ENCODE data around the gene NAPEPLD.
"Not testable (repeated sequence)": the region's sequence is repeated elsewhere in the genome, so short reads cannot be mapped to it uniquely, and the experiment has no call there.

The NAPEPLD gene

GRCh38 chr7:103144754-103145153 lies 4.1 kb downstream of the NAPEPLD start:
- not testable (repeated sequence) for DNase-seq (ENCODE audit: low spot score)

DNA sequence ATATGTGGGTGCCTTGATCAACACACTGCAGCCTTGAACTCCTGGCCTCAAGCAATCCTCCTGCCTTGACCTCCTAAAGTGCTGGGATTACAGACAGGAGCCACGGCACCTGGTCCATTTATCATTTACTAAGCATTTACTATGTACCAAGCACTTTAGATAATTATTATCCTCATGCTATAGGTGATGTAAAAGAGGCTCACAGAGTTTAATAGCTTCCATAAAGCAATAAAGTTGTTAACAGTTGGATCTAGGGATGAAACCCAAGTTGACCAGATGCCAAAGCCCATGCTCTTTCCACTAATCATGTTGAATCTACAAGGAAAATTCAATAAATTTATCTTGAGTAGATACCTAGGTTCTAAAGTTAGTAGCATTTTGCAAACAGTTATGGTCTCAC lies 5.0 kb downstream of the NAPEPLD start:
- no peak for DNase-seq (ENCODE audit: low spot score)

GRCh38 chr7:103142494-103142893 lies 6.4 kb downstream of the NAPEPLD start:
- no peak for DNase-seq (ENCODE audit: low spot score)

- DNase-seq (ENCODE audit: low spot score) = no peak
Measured at GRCh38 chr7:103141753-103142404, 7.0 kb downstream of the NAPEPLD start.

- no peak for DNase-seq (ENCODE audit: low spot score)
Measured at GRCh38 chr7:103140685-103141084, 8.2 kb downstream of the NAPEPLD start.

DNA sequence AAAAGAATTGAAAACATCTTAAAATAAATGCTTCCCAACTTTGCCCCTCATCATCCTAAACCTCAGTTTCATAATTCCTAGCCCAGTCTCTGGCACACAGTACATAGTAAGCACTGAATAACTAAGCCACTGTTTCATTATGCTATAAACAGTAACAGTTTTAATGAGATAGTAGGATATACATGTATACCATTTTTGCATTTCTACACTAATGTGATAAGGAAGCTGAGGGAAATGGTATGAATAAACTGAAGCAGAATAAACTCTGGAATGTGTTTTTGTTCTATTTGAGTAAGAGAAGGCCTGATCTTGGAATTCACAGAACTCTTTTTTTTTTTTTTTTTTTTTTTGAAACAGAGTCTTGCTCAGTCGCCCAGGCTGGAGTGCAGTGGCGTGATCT lies 8.8 kb downstream of the NAPEPLD start:
- no peak for DNase-seq (ENCODE audit: low spot score)

GRCh38 chr7:103134836-103135554 lies 13.9 kb downstream of the NAPEPLD start:
- DNase-seq (ENCODE audit: low spot score) = no peak

DNA sequence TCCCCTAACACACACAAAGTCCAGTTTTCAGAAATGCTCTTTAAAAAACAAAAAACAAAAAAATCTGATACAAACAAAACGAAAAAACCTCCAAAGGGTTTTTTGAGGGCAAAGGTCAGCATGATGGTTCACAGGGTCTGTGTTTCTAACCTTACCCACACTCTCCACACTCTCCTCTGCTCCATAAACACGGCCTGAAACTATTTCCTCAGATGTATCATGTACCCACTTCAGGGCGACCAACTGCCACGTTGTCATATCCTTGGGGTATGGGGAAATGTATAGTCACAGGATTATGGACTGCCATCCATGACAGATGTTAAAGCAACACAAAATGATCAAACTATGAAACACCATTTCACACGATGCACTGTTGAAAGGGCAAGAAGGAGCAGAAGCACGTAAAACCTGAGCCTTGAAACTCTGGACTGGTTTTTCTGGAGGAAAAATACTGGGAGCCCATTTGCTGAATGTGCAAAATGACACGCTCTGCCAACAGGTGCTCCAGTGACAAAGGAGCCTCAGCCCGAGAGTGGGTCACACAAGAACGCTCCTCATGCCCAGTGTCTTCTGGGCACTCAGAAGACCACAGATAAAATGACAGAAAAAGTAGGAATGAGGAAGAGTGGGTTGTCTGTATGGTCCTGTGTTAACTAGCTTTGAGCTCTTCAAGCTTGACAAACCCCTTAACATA lies 15.8 kb downstream of the NAPEPLD start:
- DNase-seq (ENCODE audit: low spot score) = no peak

- DNase-seq (ENCODE audit: low spot score) = no peak
Measured at GRCh38 chr7:103130901-103131624, 17.8 kb downstream of the NAPEPLD start.

GRCh38 chr7:103129702-103130549 lies 19.0 kb downstream of the NAPEPLD start:
- DNase-seq (ENCODE audit: low spot score) = no peak

GRCh38 chr7:103127006-103127405 lies 21.9 kb downstream of the NAPEPLD start:
- DNase-seq (ENCODE audit: low spot score) = no peak

DNA sequence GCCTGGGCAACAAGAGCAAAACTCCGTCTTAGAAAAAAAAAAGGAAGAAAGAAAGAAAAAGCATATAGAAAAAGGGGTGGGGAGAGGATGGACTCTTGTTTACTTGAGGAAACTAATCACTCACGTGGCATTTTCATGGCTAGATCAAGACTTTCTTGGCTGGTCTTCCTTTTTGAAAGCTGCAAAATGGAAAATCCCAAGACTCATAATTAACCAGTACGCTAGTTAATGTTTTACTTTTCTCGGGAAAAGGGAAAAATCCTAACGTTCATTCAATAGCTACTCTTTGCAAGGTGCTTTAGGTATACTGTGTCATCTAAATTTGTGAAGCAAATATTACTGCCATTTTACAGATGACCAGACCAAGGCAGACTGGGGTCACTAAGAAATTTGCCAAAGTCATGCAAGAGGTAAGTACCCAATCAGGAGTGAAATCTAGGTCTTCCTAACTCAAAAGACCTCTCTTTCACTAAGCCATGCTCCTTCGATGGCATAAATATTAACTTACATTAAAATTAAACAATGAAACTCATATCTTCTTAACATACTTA lies 24.4 kb downstream of the NAPEPLD start:
- no peak for DNase-seq (ENCODE audit: low spot score)

DNA sequence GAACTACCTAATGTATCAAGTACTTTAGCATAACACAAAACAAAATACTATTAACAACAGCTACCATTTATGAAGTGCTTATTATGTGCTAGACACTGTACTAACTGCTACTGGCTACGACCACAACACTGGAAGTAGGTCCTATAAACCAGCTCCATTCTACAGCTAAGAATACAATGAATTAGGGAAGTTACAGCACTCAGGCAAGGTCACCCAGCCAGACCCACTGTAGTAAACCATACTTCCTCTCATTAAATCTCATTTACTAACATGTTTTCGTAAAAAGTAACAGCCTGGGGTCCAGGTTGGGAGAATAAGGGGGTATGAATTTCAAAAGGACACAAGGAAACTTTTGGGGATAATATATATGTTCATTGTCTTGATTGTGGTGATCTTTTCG lies 25.4 kb downstream of the NAPEPLD start:
- DNase-seq (ENCODE audit: low spot score) = no peak

DNA sequence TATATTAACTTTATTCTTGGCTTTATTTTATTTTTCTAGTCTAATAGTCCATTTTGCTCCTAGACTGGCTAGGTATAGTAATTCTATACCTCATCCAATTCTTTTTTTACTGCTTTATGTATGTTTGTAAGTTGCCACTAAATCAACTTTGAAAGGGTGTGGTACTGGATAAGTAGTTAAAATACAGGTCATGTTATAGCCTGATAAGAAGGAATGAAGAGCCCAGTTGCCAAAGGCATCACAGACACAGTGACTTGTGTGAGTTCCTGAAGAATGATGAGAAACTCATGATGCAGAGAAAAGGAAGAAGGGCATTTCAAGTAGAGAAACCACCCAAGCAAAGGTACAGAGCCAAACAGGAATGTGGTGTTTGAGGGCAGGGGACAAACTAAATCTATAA lies 27.3 kb downstream of the NAPEPLD start:
- DNase-seq (ENCODE audit: low spot score) = no peak

- DNase-seq (ENCODE audit: low spot score) = no peak
Measured at GRCh38 chr7:103120362-103120761, 28.5 kb downstream of the NAPEPLD start.

- DNase-seq (ENCODE audit: low spot score) = no peak
Measured at GRCh38 chr7:103119791-103120291, 29.1 kb downstream of the NAPEPLD start.

DNA sequence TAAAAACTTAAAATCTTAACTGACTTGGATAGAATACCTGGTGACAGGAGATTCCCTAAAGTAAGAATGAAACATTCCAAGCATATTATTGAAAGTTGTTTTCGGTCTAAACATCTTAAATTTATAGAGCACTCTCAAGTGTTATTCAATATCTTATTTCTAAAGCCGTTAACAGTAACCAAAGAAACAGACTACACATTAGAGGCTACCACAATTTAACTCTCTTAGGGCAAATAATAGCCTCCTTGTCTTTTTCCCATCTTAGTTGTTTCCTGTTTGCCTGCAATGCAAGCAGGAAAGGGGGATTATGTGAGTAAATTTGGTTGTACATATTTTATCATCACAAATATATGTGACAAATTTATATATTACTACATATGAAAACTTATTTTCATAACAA lies 31.4 kb downstream of the NAPEPLD start:
- no peak for DNase-seq (ENCODE audit: low spot score)

DNA sequence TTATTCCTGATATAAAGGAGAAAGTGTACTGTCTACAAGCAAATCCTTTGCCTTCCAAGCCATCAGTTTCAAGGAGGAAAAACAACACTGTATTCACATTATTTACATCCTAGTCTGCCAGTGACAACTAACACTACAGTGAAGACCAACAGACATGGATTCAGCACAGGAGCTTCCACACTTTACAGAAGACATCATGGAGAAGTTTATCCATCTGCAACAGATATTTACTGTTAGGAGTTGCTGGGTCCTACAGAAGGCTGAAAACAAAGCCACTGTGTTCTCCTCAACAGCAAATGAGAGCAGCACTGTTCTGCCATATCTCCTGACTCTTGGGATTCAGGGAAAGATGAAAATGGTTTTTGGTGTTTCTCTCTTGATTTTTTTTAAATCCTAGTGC lies 31.9 kb downstream of the NAPEPLD start:
- no peak for DNase-seq (ENCODE audit: low spot score)

DNA sequence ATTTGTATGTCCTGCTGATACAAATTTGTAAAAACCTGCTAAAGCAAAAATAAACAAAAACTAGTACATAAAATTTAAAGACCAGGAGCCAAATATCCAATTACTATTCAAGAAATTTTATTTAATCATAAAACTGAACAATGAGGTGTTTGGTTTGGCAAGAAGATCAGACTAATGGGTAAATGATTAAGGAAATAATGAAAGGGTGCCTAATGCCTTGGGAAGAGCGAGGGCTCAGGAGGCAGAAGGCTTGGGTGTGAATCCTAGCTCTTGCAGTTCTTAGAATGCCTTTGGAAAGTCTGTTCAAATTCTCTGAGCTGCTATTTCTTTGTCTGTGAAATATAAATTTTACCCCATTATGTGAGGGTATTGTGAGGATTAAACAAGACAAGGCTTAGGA lies 32.4 kb downstream of the NAPEPLD start:
- no peak for DNase-seq (ENCODE audit: low spot score)

DNA sequence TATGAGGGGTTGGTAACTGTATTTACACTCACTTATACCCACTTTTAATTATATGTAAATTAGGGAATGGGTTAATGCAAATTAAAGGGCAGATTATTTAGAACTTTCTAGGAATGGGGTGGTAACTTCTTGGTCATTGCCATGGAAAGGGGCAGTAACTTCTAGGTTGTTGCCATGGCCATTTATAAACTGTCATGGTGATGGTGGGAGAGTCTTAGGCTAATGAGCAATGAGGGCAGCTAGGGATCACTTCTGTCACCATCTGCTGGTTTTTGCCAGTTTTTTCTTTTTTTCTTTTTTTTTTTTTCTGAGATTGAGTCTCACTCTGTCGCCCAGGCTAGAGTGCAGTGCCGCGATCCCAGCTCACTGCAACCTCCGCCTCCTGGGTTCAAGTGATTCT lies 33.1 kb downstream of the NAPEPLD start:
- no peak for DNase-seq (ENCODE audit: low spot score)

- DNase-seq (ENCODE audit: low spot score) = no peak
Measured at GRCh38 chr7:103114576-103115008, 34.3 kb downstream of the NAPEPLD start.

All from iPS-NIHi11 (cell line).